ENCODE measurements around the gene RXRA.

The RXRA gene

DNA sequence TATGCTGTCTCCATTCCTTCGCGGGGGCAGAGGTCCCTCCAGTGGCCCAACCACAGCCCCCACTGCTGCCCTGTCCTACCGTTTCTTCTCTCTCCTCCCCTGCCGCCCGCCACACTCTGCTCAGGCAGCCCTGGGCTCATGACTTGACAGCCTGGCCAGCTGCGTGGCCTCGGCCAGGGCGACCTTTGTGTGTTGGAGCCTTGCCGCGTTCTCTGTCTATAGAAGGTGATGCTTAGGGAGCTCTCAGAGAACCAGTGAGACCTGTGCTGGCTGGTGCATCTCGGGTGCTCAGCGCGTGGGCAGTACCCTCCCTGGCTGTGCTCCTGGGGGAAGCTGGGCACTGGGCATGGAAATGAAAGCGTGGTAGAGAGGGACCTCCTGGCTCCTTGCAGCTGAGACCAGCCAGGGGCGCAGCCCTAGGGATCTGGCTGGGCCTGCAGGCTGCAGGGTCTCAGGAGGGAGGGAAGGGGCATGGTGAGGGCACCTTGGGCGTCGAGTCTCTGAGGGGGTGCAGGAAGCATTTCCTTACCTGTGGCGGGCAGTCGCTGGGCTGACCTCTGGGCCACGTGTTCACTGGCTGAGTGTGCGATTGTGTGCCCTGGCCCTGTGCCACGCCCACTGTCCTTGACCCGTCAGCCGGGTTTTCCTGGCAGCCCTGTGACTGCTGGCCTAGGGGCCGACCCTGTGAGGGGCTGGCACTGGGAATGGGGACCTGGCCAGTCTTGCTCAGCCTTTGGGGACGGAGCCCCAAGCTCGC is 50.3 kb downstream of the RXRA start:
- Histone ChIP-seq H3K9ac (ENCODE audit: insufficient read length) (no peak overlapping the region), H3K9me3 (ENCODE audit: low read depth, low read length) (no peaks in the 10 kb centered on the region), H3K4me3 (peak overlapping the region; percentile 38; the same call in 1 of the 2 replicates), H3K27ac (peak overlapping the region; percentile 96), H3K36me3 (ENCODE audit: insufficient read depth, low read length) (no peaks in the 10 kb centered on the region)
- TF ChIP-seq POLR2AphosphoS5 (IDR thresholded peaks at IDR 0.05; ENCODE audit: borderline replicate concordance, low read depth, low read length) (no peak), EZH2 (IDR thresholded peaks at IDR 0.05) (no peak), FOXP2 (optimal IDR thresholded peaks at IDR 0.05; ENCODE audit: control extremely low read depth, extremely low read length, insufficient read depth) (no peak)
- DNase-seq (ENCODE audit: low read depth, low spot score) = no peak

DNA sequence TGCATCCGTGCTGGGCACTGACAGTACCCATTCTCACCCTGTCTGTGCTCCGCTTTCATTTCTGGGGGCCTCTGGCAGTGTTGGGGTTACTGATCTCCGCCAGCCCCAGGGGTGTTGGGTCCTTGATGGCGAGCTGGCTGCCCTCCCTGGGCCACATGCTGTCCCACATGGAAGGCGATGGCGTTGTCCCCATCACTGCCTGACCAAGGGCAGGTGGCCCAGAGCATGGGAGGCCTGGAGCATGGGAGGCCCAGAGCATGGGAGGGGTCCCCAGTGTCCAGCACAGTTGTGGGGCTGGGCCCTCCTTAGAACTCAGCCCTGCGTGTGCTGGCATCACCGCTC is 50.9 kb downstream of the RXRA start:
- peak overlapping the region; percentile 46; the same call in 1 of the 2 replicates for H3K27ac ChIP-seq
- H3K4me3 ChIP-seq = no peak overlapping the region
- no peaks in the 10 kb centered on the region for H3K36me3 ChIP-seq (ENCODE audit: insufficient read depth, low read length)
- H3K9ac ChIP-seq (ENCODE audit: insufficient read length) = no peak overlapping the region
- TF ChIP-seq EZH2 (IDR thresholded peaks at IDR 0.05) = no peak
- no peak for TF ChIP-seq FOXP2 (optimal IDR thresholded peaks at IDR 0.05; ENCODE audit: control extremely low read depth, extremely low read length, insufficient read depth)
- TF ChIP-seq POLR2AphosphoS5 (IDR thresholded peaks at IDR 0.05; ENCODE audit: borderline replicate concordance, low read depth, low read length) = no peak
- H3K9me3 ChIP-seq (ENCODE audit: low read depth, low read length) = no peaks in the 10 kb centered on the region
- no peak for DNase-seq (ENCODE audit: low read depth, low spot score)

GRCh38 chr9:134377976-134378375 is 51.7 kb downstream of the RXRA start:
- no peak for DNase-seq (ENCODE audit: low read depth, low spot score)
- Histone ChIP-seq H3K9ac (ENCODE audit: insufficient read length) (no peak overlapping the region), H3K4me3 (no peak overlapping the region), H3K27ac (no peak overlapping the region), H3K36me3 (ENCODE audit: insufficient read depth, low read length) (no peaks in the 10 kb centered on the region), H3K9me3 (ENCODE audit: low read depth, low read length) (no peaks in the 10 kb centered on the region)
- no peak for TF ChIP-seq FOXP2 (optimal IDR thresholded peaks at IDR 0.05; ENCODE audit: control extremely low read depth, extremely low read length, insufficient read depth)
- TF ChIP-seq EZH2 (IDR thresholded peaks at IDR 0.05) = no peak
- no peak for TF ChIP-seq POLR2AphosphoS5 (IDR thresholded peaks at IDR 0.05; ENCODE audit: borderline replicate concordance, low read depth, low read length)

DNA sequence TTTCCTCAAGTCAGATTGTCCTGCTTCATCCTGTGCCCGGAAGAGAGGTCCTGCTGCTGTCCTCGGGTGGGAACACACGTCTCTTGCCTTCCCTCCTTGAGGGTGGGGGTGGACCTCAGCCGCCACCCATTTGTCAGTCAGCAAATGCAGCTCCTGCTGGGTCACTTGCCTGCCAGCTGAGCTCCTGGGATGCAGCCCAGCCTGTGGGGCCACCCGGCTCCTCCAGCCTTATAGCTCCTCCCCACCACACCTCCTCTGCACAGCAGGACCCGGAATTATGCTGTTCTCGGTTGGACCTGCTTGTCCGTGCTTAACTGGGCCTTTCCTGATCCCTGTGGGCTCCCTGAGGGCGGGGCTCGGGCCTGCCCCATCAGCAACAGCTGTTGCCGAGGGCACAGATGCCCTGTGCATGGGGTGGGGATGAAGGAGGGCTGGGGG is 52.7 kb downstream of the RXRA start:
- Histone ChIP-seq H3K9me3 (ENCODE audit: low read depth, low read length) (no peaks in the 10 kb centered on the region), H3K27ac (no peak overlapping the region; the same call in 1 of the 2 replicates), H3K9ac (ENCODE audit: insufficient read length) (no peak overlapping the region), H3K4me3 (peak overlapping the region; percentile 51; the same call in 1 of the 2 replicates), H3K36me3 (ENCODE audit: insufficient read depth, low read length) (no peaks in the 10 kb centered on the region)
- TF ChIP-seq POLR2AphosphoS5 (IDR thresholded peaks at IDR 0.05; ENCODE audit: borderline replicate concordance, low read depth, low read length) (no peak), EZH2 (IDR thresholded peaks at IDR 0.05) (no peak), FOXP2 (optimal IDR thresholded peaks at IDR 0.05; ENCODE audit: control extremely low read depth, extremely low read length, insufficient read depth) (no peak)
- no peak for DNase-seq (ENCODE audit: low read depth, low spot score)

DNA sequence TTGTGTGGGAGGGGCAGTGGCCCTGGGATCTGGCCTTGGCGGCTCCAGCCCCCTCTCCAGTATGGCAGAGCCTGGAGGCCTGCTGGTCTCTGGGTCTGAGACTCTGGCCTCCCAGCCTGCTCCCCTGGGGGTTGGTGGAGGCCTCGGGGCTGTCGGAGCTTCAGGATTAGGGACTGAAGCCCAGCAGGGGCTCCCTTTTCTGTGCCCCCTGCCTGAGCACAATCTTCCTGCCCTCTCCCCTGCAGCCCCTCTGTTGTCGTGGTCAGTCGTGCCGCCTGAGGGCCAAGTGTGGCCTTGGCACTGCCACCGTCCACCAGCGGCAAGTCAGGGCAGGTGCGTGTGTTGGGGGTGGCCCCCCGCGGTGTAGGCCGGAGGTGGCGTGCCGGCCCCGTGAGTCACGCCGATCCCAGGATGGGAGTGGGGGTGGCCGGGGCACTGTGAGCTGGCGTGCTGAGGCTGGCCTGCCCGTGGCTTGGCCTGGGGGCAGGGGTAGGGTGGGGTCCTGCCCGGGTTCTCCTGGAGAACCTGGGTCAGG is 53.6 kb downstream of the RXRA start:
- Histone ChIP-seq H3K9ac (ENCODE audit: insufficient read length) (no peak overlapping the region), H3K36me3 (ENCODE audit: insufficient read depth, low read length) (no peaks in the 10 kb centered on the region), H3K27ac (no peak overlapping the region), H3K4me3 (no peak overlapping the region), H3K9me3 (ENCODE audit: low read depth, low read length) (no peaks in the 10 kb centered on the region)
- no peak for DNase-seq (ENCODE audit: low read depth, low spot score)
- TF ChIP-seq FOXP2 (optimal IDR thresholded peaks at IDR 0.05; ENCODE audit: control extremely low read depth, extremely low read length, insufficient read depth) = no peak
- no peak for TF ChIP-seq POLR2AphosphoS5 (IDR thresholded peaks at IDR 0.05; ENCODE audit: borderline replicate concordance, low read depth, low read length)
- TF ChIP-seq EZH2 (IDR thresholded peaks at IDR 0.05) = no peak

GRCh38 chr9:134380542-134381271 is 54.5 kb downstream of the RXRA start:
- TF ChIP-seq EZH2 (IDR thresholded peaks at IDR 0.05) (no peak), POLR2AphosphoS5 (IDR thresholded peaks at IDR 0.05; ENCODE audit: borderline replicate concordance, low read depth, low read length) (no peak), FOXP2 (optimal IDR thresholded peaks at IDR 0.05; ENCODE audit: control extremely low read depth, extremely low read length, insufficient read depth) (no peak)
- H3K27ac ChIP-seq = no peak overlapping the region
- H3K9ac ChIP-seq (ENCODE audit: insufficient read length) = no peak overlapping the region
- no peaks in the 10 kb centered on the region for H3K9me3 ChIP-seq (ENCODE audit: low read depth, low read length)
- no peak for DNase-seq (ENCODE audit: low read depth, low spot score)
- H3K36me3 ChIP-seq (ENCODE audit: insufficient read depth, low read length) = no peaks in the 10 kb centered on the region
- H3K4me3 ChIP-seq = no peak overlapping the region

- TF ChIP-seq FOXP2 (optimal IDR thresholded peaks at IDR 0.05; ENCODE audit: control extremely low read depth, extremely low read length, insufficient read depth) = no peak
- no peak for TF ChIP-seq EZH2 (IDR thresholded peaks at IDR 0.05)
- TF ChIP-seq POLR2AphosphoS5 (IDR thresholded peaks at IDR 0.05; ENCODE audit: borderline replicate concordance, low read depth, low read length) = no peak
- Histone ChIP-seq H3K9me3 (ENCODE audit: low read depth, low read length) (no peaks in the 10 kb centered on the region), H3K9ac (ENCODE audit: insufficient read length) (no peak overlapping the region), H3K4me3 (no peak overlapping the region), H3K36me3 (ENCODE audit: insufficient read depth, low read length) (no peaks in the 10 kb centered on the region), H3K27ac (no peak overlapping the region)
- no peak for DNase-seq (ENCODE audit: low read depth, low spot score)
These were observed 55.0 kb downstream of the RXRA start for GRCh38 chr9:134381272-134381661.
